CD4-positive, alpha-beta T cell treated with Interleukin-6 at 100 ng/mL for 8 hours (primary cell): ENCODE measurements around the gene MORC1.
A peak's percentile ranks its signal among the peaks of the same experiment; 100 is the strongest.

ENCODE experiments used
- DNase-seq: peaks from one replicate; pipeline ENCODE4 v3.0.0-alpha.2; 2020; ENCODE audit warnings: mixed read lengths, low spot score

Gene MORC1

GRCh38 chr3:108936924-108937689, 180.8 kb downstream of the MORC1 start:
- DNase-seq, result no peak

- no peak for DNase-seq
Measured at GRCh38 chr3:108931035-108931434, 186.9 kb downstream of the MORC1 start.

GRCh38 chr3:108918866-108919265, 199.1 kb downstream of the MORC1 start:
- no peak for DNase-seq

- DNase-seq, result peak; percentile 76
Measured at GRCh38 chr3:108914774-108915641, 202.9 kb downstream of the MORC1 start.

- no peak for DNase-seq
Measured at GRCh38 chr3:108909799-108910198, 208.1 kb downstream of the MORC1 start.
